ENCODE data around the gene PTPRG. TPM values are rescaled to one million over a fixed set of nuclear protein-coding genes. Genes with fewer than 3 reads are reported as not detected.

PTPRG gene
- total RNA-seq, 1 donor from 2014 or later = 44.3 TPM

DNA sequence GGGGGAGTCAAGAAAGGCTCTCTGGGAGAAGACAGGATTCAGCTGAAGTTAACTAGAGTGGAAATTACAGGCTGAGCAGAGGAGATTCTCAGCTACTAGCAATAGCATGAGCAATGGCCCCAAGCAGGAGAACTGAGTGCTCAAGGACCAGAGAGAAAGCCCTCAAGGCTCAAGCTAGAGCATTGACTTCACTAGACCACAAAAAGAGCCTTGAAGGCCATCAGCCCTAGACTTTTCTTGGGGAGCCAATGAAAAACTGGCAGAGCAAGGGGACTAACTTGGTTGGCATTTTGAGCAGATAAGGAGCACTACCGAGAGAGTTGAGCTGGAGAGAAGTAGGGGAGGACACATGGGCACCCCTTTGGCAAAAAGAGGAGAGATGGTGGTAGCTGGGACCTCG, 534.4 kb downstream of the PTPRG start:
- Mint-ChIP-seq H3K27me3 (no peaks in the 10 kb centered on the region), H3K27ac (no peak overlapping the region), H3K9me3 (ENCODE audit: low read depth) (no peaks in the 10 kb centered on the region), H3K36me3 (ENCODE audit: insufficient read depth) (no peaks in the 10 kb centered on the region), H3K4me1 (ENCODE audit: low read depth) (no peaks in the 10 kb centered on the region), H3K4me3 (ENCODE audit: low read depth) (no peak overlapping the region)
- TF ChIP-seq, protein P1, sequence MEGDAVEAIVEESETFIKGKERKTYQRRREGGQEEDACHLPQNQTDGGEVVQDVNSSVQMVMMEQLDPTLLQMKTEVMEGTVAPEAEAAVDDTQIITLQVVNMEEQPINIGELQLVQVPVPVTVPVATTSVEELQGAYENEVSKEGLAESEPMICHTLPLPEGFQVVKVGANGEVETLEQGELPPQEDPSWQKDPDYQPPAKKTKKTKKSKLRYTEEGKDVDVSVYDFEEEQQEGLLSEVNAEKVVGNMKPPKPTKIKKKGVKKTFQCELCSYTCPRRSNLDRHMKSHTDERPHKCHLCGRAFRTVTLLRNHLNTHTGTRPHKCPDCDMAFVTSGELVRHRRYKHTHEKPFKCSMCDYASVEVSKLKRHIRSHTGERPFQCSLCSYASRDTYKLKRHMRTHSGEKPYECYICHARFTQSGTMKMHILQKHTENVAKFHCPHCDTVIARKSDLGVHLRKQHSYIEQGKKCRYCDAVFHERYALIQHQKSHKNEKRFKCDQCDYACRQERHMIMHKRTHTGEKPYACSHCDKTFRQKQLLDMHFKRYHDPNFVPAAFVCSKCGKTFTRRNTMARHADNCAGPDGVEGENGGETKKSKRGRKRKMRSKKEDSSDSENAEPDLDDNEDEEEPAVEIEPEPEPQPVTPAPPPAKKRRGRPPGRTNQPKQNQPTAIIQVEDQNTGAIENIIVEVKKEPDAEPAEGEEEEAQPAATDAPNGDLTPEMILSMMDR (IDR thresholded peaks at IDR 0.05; ENCODE audit: unreplicated experiment) = no peak
- DNase-seq (ENCODE audit: low spot score, unreplicated experiment) = no peak

DNA sequence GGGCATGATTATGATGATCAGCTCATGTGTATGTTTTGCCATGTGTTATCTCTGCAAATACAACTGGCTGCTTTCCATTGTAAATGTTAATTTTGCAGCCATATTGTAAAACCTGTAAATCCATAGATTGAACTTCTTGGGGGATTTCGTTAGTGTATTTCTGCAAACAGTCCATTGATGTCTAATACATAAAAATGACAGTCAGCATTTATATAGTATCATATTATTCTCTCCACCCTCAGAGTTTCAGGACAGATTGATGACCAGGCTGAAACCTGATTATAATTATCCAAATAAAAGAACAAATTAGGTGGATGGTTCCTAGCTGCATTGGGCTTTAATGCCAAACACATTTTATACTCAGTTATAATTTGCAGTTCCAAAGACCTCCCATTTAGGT, 535.1 kb downstream of the PTPRG start:
- Mint-ChIP-seq H3K27me3 (no peaks in the 10 kb centered on the region), H3K4me3 (ENCODE audit: low read depth) (no peak overlapping the region), H3K9me3 (ENCODE audit: low read depth) (no peaks in the 10 kb centered on the region), H3K27ac (no peak overlapping the region), H3K4me1 (ENCODE audit: low read depth) (no peaks in the 10 kb centered on the region), H3K36me3 (ENCODE audit: insufficient read depth) (no peaks in the 10 kb centered on the region)
- TF ChIP-seq, protein P1 (IDR thresholded peaks at IDR 0.05; ENCODE audit: unreplicated experiment) = no peak
- no peak for DNase-seq (ENCODE audit: low spot score, unreplicated experiment)

GRCh38 chr3:62097121-62097520, 535.8 kb downstream of the PTPRG start:
- TF ChIP-seq, protein P1 (IDR thresholded peaks at IDR 0.05; ENCODE audit: unreplicated experiment) = no peak
- Mint-ChIP-seq H3K9me3 (ENCODE audit: low read depth) (no peaks in the 10 kb centered on the region), H3K27me3 (no peaks in the 10 kb centered on the region), H3K4me1 (ENCODE audit: low read depth) (no peaks in the 10 kb centered on the region), H3K4me3 (ENCODE audit: low read depth) (no peak overlapping the region), H3K36me3 (ENCODE audit: insufficient read depth) (no peaks in the 10 kb centered on the region), H3K27ac (no peak overlapping the region)
- no peak for DNase-seq (ENCODE audit: low spot score, unreplicated experiment)

DNA sequence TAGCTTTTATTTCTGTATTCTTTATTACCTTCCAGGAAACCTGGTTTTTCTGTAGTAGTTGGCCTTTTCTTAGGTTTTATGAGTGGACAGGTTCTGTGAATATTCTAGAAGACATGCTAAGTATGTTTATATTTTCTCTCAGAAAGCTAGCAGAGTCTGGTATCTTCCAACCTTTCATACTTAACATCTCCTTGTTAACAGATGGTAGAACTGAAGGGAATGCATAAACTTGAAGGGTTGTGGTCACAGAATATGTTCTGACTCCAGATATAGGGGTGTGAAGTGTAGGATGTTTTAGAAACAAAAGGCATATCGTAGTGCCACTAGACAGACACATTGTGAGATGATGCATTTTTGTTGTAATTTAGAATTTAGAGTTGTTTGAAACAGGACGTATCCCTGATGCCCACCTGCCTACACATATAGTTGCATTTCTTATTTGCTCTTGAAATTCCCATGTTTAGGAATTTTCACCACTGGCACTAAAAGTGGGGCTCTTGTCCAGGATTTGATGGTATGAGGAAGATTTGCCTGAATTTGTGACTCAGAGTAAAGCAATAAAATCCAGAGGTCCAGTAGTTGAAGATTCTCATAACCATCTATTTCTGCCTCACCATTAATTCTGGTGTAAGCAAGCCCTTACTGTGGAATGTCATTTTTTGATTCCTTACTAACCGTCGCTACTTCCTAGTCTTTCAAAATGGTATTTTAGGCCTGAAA, 537.4 kb downstream of the PTPRG start:
- TF ChIP-seq, protein P1 (IDR thresholded peaks at IDR 0.05; ENCODE audit: unreplicated experiment) = no peak
- no peak for DNase-seq (ENCODE audit: low spot score, unreplicated experiment)
- Mint-ChIP-seq H3K27me3 (no peaks in the 10 kb centered on the region), H3K4me1 (ENCODE audit: low read depth) (peaks cover 3% of the 10 kb centered on the region), H3K4me3 (ENCODE audit: low read depth) (no peak overlapping the region), H3K36me3 (ENCODE audit: insufficient read depth) (no peaks in the 10 kb centered on the region), H3K27ac (peak overlapping the region; percentile 63), H3K9me3 (ENCODE audit: low read depth) (no peaks in the 10 kb centered on the region)

DNA sequence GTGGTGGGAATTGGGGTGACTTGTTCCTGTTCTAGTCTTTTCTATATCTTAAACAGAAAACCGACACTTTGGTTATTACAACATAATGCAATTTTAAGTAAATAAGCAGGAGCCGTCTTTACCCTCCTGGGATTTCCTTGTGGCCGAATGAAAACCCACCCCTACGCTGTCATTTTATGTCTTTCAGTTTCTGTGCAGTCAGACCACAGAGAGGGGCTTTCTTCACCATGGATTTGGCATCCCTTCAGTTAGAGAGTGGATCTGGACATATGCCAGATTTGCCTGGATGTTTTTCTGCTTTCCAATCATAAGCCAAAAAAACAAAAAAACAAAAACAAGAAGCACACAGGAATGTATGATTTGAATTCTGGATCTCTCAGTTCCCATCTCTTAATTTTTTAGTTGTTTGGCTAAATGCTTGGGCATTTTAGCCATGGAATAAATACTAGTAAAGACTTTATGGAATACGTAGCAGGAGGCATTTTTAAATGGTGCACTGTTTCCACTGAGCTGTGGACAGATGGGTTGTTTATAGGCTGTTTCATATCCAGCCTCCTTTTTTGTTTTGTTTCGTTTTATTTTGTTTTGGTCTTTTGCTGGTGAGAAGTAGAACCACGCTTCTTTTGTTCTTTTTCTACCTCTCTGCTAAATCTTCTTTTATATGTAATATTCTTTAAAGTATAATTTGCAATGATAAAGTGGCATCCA, 539.1 kb downstream of the PTPRG start:
- no peak overlapping the region for H3K4me3 Mint-ChIP-seq (ENCODE audit: low read depth)
- TF ChIP-seq, protein P1 (IDR thresholded peaks at IDR 0.05; ENCODE audit: unreplicated experiment) = no peak
- DNase-seq (ENCODE audit: low spot score, unreplicated experiment) = no peak
- H3K36me3 Mint-ChIP-seq (ENCODE audit: insufficient read depth) = no peaks in the 10 kb centered on the region
- H3K4me1 Mint-ChIP-seq (ENCODE audit: low read depth) = peaks cover 3% of the 10 kb centered on the region
- H3K9me3 Mint-ChIP-seq (ENCODE audit: low read depth) = no peaks in the 10 kb centered on the region
- H3K27me3 Mint-ChIP-seq = no peaks in the 10 kb centered on the region
- H3K27ac Mint-ChIP-seq = no peak overlapping the region
